GM19193 (cell line): Measurements from ENCODE around the gene PFKL.
A peak's percentile ranks its signal among the peaks of the same experiment; 100 is the strongest.

Experiments used
- POLR2A ChIP-seq: IDR thresholded peaks from 4 replicates; pipeline ENCODE4 v1.6.1; 2011; ENCODE audit not compliant: insufficient read depth, insufficient read length; ENCODE audit errors: extremely low read depth

The PFKL gene

GRCh38 chr21:44297525-44298290 is 2.1 kb upstream of the PFKL start:
- no peak for TF ChIP-seq POLR2A

GRCh38 chr21:44298301-44298700 is 1.6 kb upstream of the PFKL start:
- TF ChIP-seq POLR2A = no peak

GRCh38 chr21:44299085-44299457 is 782 bp upstream of the PFKL start:
- no peak for TF ChIP-seq POLR2A

DNA sequence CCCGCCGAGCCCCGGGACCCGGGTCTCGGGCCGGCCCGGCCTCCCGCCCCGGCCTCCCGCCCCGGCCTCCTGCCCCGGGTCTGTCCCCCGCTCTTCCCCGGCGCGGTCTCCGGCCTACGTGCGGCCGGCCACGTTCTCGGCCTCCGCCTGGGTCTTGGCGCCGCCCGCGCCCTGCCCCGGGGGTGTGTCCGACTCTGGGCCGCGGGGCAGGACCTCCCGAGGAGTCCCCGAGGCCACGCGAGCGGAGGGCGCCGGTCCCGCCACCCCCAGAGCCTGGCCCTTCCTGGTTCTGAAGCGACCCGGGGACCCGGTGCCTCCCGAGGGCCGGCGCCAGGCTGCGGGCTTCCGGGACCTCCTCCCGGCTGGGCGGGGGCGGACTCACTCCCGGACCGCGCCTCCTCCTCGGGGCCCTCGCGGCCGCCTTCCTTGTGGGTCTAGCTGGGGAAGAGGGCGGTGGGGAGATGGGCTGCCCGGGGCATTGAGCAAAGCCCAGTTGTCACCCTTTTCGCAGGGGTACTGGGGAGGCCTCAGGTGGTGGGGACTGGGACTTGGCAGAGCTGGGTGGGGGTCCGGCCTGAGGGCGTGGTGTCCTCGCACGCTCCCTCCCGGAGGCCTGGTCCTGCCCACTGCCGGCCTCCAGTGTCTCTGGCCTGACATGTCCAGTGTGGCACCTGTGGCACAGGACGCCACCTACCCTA is 558 bp downstream of the PFKL start:
- peak; percentile 5 for TF ChIP-seq POLR2A

DNA sequence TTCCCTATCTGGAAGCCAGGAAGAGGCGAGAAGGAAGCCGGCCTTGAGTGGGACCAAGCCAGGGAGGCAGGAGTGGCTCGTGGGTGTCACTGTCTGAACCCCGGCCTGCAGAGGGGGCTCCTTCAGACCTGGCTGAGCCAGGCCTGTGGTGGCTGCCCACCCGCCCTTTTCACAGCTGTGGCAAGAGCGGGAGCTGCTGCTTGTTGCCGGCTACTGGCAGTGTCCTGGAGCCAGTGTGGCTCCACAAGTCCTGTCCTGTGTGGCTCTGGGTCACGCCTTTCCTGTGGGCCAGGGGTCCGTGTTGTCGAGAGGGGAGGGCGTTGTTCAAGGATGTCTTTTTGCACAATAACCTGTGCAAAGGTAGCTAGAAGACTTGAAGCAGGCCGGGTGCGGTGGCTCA is 1.3 kb downstream of the PFKL start:
- TF ChIP-seq POLR2A = no peak

- no peak for TF ChIP-seq POLR2A
Measured at GRCh38 chr21:44301961-44302406, 2.1 kb downstream of the PFKL start.

DNA sequence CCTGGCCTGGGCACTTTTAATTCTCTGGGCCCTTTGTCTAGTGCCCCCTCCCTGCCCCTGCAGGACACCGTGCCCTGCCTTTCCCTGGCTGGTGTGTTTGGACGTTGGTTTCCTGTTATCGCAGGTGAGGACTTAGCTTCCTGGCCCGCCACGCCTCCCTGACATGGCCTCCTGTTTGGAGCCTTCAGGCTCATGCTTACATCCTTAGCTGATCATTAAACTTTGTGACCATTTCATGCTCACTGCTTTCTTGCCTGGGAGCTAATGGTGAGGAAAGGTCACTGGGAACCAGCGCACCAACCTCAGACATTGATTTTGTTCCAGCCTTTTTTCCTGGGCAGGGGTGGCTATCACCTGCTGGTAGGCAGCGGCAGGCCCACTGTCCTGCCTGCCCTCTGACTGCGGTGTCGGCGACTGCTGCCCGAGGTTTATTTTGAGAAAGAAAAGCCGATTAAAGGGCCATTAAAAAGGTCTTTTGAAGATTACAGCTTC is 3.7 kb downstream of the PFKL start:
- TF ChIP-seq POLR2A = no peak

GRCh38 chr21:44304011-44304616 is 4.3 kb downstream of the PFKL start:
- no peak for TF ChIP-seq POLR2A

- TF ChIP-seq POLR2A = no peak
Measured at GRCh38 chr21:44304877-44305293, 5.0 kb downstream of the PFKL start.

- TF ChIP-seq POLR2A = no peak
Measured at GRCh38 chr21:44305691-44306090, 5.8 kb downstream of the PFKL start.

- no peak for TF ChIP-seq POLR2A
Measured at GRCh38 chr21:44306936-44307704, 7.3 kb downstream of the PFKL start.

DNA sequence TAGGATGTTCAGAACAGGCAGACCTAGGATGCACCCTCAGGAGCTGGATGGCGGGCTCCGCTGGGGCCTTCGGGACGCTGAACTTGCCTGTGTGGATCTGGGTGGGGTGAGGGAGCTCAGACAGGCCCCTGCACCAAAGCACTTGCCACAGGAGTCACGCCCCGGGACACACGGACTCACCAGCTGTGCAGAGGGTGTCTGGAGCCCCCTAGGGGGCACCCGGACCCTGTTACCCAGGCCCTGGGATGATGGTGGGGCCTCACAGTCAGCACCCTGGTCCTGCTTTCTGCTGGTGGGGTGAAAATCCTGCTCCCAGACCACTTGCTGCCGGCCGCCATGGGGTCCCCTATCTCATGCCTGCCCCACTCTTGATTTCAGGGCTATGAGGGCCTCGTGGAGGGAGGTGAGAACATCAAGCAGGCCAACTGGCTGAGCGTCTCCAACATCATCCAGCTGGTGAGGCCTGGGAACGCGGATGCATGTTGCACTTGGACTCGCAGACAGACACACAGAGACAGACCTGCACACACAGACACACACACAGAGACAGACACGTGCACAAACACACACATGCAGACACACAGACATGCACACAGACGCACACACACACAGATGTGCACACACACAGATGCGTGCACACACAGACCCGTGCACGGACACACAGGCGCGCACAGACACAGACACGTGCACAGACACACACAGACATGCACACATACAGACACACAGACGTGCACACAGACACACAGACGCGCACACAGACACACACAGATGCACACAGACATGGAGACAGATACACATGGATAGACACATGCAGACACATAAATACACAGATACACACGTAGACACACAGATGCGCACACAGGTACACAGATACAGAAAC is 11.0 kb downstream of the PFKL start:
- TF ChIP-seq POLR2A = no peak

- TF ChIP-seq POLR2A = no peak
Measured at GRCh38 chr21:44312089-44312488, 12.2 kb downstream of the PFKL start.

DNA sequence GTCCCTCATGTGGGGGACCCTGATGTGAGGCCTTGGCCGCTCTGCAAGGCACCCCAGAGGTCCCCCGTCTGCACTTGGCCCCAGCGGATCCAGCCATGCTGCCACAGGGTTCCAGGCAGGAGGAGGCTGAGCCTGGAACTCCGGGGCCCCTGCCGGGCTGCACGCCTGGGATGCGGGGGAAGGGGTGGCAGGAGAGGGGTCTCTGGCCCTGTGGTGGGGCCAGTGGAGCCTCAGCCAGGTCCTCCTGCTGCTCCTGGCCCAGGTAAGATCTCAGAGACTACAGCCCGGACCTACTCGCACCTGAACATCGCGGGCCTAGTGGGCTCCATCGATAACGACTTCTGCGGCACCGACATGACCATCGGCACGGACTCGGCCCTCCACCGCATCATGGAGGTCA is 12.9 kb downstream of the PFKL start:
- TF ChIP-seq POLR2A = no peak
